Activated CD8-positive, alpha-beta memory T cell treated with anti-CD3 and anti-CD28 coated beads, Interleukin-2, amount 50 U/mL, for 1 hour (primary cell): ENCODE measurements around the gene GPR37.

Experiments used
- DNase-seq: peaks from one replicate; pipeline ENCODE4 v3.0.0-alpha.2; 2020; ENCODE audit errors: extremely low read depth

The GPR37 gene

DNA sequence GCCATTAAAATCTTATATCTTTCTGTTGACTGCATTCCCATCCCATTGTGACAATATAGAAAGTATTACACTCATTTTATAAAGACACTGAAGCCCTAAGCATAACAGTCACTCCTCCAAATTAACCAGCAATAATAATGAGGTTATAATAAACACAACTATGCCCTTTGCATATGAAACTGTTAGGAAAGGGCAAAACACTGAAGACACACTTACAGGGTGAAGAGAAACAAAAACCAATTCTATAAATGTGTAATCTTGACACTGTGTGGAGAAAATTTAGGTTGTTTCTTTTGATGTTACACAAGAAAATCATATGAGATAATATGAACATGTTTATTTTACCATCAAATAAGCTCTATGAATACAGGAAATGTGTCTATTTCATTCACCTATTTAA is 14.0 kb upstream of the GPR37 start:
- no peak for DNase-seq

- DNase-seq, result no peak
Observed at GRCh38 chr7:124779194-124779593, 13.6 kb upstream of the GPR37 start.

DNA sequence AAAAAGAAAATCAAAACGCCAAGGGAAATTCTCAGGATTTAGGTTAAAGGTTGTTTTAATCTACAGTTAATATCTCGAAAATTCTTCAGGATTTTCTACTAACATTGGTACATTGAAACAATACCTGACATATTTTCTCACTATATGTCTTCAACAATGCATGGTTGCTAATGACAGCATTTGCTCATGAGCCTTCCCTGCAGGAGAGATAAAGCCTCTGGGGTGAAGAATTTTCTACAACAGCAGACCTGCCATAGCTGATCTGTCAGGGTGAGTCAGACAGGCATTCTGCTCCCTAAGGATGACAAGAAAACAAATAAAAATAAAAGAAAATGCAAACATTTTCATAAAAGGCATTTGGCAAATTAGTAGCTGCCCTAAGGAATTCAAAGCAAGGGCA is 11.7 kb upstream of the GPR37 start:
- no peak for DNase-seq

DNA sequence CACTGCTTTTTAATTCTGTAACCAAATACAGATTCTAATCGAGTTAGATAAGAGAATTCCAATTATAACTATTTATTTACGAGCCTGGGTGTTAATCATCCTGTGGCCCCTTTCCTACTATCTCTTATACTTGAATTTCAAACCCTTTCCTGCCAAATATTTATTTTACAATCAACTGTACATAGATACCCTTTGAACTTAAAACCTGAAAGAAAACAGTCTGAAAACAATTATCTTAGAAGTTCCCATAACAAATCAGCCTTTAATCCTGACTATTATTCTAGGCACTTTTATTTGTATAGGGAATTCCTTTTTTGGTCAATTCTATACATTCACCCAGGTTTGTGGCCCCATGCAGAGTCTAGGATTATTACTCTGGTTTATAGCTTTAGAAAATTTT is 10.6 kb upstream of the GPR37 start:
- no peak for DNase-seq

DNA sequence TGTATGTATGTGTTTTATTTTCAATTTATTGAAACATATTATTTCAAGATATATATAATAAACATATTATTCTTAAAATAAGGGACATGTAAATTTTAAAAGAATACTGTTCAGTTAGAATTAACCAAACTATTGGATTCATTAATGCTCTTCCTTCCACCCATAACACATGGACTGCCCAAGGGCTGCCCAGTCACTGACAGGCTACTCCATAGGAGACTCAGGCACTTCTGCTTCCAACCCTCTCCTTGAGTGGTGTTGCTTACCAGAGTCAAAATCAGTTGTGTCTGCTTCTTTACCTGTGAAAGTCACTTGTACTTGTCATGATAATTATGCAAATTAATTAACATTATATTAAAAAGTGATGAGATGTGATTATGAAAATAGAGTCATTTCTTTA is 9.8 kb upstream of the GPR37 start:
- no peak for DNase-seq

GRCh38 chr7:124773938-124774337 is 8.3 kb upstream of the GPR37 start:
- no peak for DNase-seq

DNA sequence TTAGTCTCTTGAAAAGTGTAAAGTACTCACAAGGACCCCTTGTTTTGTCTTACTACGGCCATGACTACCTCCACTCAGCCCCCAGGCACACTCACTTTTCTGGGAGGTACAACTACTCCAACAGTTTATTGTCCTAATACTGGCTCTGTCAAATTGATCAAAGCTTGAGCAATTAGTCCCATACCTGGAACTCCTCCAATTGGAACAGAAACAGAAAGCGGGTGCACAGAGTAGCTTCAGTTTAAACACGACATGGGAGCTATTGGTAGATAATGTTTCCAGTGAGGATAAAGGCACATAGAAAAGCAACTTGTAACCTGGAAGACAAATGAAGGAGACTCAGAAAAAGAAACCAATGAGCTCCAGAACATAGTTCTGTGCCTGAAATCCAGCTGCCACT is 7.7 kb upstream of the GPR37 start:
- DNase-seq, result no peak

DNA sequence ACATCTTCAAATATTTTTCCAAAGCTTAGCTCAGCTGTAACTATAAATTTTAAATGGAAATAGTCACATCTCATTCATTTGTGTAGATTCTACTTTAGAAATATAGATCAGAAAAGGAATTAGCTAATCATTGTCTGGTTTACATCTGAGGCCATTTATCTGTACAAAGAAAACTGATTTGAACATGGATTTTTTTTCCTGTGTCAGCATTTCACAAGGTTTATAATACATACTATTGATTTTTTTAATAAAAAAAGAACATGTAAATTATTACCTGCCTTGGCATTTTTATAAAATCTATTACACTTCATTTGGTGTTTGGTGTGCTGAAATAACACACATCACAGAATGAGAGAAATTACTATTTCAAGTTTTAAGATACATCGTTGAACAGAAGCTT is 3.5 kb upstream of the GPR37 start:
- no peak for DNase-seq

DNA sequence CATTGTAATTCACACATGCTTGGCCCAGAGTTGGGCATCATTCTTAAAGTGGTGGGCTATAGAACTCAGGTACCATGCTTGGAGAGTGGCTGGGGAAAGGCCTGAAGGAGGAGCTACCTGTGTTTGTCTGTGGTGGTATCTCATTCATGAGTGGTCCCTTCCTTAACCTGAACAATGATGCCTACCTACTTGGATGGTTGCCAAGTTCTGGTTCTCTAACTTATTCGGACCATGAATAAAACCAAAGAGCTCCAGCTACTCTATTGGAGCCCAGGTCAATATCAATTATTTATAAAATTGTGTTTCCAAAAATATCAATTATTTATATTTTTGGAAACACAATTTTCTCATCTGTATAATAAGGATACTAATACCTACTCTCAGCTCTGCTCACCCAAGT is 2.9 kb upstream of the GPR37 start:
- no peak for DNase-seq

GRCh38 chr7:124764847-124765400 is 668 bp downstream of the GPR37 start:
- DNase-seq, result no peak

- DNase-seq, result no peak
Observed at GRCh38 chr7:124764051-124764846, 1.3 kb downstream of the GPR37 start.

GRCh38 chr7:124762611-124763143 is 2.9 kb downstream of the GPR37 start:
- no peak for DNase-seq

DNA sequence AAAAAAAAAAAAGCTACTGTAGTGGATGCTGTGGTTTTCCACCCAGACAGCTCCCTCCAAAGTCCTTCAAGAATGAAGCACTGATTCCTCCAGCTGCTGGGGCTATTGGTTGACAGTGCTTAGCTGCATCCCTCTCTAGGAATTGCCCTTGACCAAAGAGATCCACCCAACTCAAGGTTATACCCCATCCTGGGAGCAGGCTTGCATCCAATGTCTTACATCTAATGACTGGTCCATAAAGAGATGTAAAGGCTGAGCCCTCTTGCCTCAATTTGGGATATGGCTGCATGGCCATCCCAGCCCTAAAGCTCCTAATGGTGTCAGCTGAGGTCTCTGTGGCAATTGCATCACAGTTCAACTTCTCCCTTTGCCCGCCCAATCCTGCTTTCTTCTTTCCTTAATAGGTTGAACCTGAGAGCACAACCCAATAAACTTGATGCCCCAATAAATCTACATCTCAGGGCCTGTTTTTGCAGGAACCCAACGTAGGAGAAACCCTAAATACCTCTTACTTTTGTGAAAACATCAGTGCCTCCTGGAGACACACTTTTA is 4.4 kb downstream of the GPR37 start:
- no peak for DNase-seq

DNA sequence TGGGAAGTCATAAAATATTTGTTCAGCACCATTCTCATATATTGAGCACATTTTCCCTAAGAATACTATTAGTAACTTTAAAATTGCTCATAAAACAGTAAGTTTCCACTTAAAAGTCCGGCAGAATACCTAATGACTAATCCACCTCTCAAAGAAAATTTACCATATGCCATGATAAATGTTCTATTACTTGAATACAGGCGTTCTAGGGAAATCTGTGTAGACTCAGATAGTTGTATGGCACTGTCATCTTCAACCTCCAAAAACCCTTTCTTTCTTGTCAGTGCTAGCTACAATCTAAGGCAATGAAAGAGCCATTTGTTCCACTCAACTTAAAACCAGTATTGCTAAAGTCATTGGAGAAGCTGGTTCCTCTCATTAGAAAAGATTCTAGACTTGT is 7.3 kb downstream of the GPR37 start:
- DNase-seq, result no peak

- DNase-seq, result no peak
Observed at GRCh38 chr7:124754576-124755268, 10.9 kb downstream of the GPR37 start.

GRCh38 chr7:124752310-124752709 is 13.3 kb downstream of the GPR37 start:
- no peak for DNase-seq

DNA sequence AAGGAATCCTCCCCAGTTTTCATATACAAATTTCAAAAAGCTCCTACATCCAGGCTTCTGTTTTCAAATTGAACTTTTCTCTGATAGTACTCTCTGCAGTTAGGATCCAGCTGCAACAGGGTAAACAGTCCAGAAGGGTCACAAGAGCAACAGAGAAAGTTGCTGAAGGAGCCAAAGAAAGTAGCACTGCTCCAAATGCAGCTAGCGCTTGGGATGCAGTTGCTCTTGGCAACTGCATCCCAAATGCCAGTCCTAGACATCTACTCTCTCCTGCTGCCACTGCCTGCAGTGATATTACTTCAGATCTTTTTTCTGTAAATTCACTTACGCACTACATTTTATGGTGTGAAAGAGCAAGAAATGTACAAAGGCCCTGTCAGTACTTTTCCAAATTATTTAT is 14.6 kb downstream of the GPR37 start:
- no peak for DNase-seq

DNA sequence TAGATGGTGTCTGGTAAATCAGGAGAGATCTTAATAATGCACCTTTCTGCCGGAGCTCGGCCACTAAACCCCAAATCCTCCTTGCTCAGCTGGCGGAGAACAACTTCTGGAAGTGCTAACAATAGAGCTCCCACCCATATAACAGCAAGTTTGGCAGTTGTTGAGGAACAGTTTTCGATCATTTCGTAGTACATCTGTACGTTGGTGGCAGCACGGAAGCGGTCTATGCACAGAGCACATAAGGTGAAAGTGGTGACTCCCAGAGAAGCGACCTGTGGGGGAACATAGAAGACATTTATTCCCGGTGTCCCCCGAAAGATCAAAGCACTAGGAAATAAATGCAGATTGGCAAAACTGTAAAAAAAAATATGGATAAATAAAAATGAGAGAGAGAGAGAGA is 18.5 kb downstream of the GPR37 start:
- no peak for DNase-seq

- DNase-seq, result no peak
Observed at GRCh38 chr7:124738639-124739038, 27.0 kb downstream of the GPR37 start.

- DNase-seq, result no peak
Observed at GRCh38 chr7:124737760-124738300, 27.8 kb downstream of the GPR37 start.

GRCh38 chr7:124728610-124729009 is 37.0 kb downstream of the GPR37 start:
- DNase-seq, result no peak

- no peak for DNase-seq
Observed at GRCh38 chr7:124724507-124725192, 40.9 kb downstream of the GPR37 start.
